GM18909 (cell line): ENCODE measurements around the gene CSNK1A1.
"Not testable (repeated sequence)": the region's sequence is repeated elsewhere in the genome, so short reads cannot be mapped to it uniquely, and the experiment has no call there.

Source experiments
- ATAC-seq: cut with Tn5 transposase; IDR thresholded peaks from one replicate; pipeline ENCODE4 v1.9.1; 2021; ENCODE audit warnings: mild to moderate bottlenecking; ENCODE audit not compliant: unreplicated experiment, poor library complexity

CSNK1A1 gene

DNA sequence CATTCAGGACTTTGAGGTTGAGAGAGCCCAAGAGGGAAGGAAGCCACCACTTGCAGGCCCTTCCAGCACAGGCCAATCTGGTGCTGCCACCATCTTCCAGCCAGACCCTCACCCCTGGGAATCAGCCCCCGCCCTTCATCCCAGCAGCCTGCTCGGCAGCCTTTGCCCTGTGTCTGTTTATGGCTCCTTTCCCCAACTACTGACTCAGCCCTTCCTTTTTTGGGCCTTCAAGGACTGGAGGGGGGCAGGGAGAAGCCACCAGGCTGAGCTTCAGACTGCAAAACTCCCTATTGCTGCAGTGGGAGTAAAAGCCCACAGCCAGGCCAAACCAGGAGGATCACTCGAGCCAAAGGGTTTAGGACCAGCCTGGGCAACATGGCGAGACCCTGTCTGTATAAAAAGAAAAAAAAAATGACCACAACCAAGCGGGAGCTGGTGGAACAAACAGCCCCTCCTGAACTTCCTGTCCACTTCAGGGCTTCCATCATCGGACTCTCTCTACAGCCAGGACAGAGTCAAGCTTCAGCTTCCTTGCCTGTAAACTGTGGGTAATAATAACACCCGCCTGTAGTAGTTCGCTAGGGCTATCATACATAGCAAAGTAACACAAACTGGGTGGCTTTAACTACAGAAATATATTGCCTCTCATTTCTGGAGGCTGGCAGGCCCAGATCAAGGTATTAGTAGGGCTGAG, 86.3 kb downstream of the CSNK1A1 start:
- ATAC-seq, result no peak

DNA sequence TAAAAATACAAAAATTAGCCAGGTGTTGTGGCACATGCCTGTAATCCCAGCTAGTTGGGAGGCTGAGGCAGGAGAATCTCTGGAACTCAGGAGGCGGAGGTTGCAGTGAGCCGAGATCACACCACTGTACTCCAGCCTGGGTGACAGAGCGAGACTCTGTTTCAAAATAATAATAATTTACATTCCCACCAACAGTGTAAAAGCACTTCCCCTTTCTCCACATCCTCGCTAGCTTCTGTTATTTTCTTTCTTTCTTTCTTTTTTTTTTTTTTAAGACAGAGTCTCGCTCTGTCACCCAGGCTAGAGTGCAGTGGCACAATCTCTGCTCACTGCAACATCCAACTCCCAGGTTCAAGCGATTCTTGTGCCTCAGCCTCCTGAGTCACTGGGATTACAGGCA, 89.3 kb downstream of the CSNK1A1 start:
- ATAC-seq, result not testable (repeated sequence)

DNA sequence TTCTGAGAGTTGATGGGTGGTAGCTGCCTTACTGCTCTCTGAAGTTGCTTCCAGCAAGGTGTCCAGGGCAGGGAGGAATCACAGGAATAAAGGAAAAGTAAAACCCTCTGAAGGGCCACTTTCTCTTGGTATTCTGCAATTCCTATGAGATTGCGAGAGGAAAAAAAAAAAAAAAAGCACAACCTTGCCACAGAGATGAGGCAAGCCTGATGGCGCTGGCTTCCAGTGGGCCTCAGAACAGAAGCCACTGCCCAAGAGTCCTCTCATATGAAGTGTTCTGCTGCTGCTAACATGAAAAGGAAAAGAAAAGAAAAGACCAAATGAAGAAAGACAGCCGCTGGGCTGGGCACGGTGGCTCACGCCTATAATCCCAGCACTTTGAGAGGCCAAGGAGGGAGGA, 91.3 kb downstream of the CSNK1A1 start:
- no peak for ATAC-seq

DNA sequence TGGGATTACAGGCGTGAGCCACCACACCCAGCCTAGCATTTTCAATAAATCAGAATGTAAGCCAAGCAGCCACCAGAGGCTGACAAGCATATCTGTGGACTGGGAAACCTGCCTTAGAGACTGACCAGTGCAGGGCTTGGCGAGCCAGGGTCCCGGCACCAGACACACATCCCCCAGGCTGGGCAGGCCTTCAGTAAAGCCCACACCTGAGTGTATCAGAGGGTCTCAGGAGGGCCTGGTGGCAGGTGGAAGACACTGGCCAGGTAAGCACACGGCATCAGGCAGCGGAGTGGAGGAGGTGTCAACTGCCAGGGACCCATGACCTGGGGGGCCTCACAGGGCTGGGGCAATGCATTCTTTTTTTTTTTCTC, 93.9 kb downstream of the CSNK1A1 start:
- ATAC-seq, result no peak

DNA sequence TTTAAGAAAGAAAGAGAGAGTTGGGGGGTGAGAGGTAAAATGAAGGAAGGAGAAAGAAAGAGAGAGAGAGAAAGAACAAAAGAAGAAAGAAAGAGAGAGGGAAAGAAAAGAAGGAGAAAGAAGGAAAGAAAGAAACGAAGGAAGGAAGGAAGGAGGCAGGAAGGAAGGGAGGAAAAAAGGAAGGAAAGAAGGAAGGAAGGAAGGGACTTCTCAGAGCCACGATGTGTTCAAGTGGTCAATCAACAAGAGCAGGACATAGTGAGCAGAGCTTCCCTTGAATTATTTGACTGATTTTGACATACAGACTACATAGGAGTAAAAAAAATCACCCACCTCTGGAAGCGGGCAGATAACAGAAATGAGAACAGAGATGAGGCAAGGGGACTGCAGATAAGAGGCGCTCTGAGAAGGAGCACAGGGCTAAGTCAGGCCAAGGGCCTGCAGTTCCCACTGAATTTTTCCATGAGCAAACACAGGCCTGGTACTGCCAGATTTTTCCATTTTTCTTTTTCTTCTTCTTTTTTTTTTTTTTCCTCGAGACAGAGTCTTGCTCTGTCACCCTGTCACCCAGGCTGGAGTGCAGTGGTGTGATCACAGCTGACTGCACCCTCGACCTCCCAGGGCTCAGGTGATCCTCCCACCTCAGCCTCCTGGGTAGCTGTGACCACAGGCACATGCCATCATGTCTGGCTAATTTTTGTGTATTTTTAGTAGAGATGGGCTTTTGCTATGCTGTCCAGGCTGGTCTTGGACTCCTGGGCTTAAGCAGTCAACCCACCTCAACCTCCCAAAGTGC, 94.4 kb downstream of the CSNK1A1 start:
- ATAC-seq, result no peak

DNA sequence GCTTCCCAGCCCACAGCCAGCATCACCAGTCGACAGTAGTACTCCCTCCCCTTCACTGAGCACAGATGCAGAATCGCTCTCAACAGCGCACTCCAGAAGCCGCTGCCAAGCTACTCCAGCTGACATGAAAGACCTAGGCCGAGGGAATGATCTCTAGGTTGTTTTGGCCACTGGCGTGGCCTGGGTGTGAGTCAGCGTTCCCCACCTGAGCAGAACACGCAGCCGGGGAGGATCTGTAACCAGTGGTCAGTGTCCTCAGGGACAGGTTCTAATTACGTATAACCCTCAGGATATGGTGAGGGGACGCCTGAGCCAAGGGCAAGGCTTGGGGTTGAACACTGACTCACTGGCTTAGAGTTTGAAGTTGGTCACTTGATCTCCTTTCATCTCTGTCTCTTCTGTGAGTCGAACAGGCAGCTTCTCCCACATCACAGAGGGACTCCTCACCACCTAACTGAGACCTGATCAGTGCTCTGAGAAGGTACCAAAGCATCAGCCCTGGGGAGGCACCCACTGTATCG, 95.3 kb downstream of the CSNK1A1 start:
- ATAC-seq, result no peak

DNA sequence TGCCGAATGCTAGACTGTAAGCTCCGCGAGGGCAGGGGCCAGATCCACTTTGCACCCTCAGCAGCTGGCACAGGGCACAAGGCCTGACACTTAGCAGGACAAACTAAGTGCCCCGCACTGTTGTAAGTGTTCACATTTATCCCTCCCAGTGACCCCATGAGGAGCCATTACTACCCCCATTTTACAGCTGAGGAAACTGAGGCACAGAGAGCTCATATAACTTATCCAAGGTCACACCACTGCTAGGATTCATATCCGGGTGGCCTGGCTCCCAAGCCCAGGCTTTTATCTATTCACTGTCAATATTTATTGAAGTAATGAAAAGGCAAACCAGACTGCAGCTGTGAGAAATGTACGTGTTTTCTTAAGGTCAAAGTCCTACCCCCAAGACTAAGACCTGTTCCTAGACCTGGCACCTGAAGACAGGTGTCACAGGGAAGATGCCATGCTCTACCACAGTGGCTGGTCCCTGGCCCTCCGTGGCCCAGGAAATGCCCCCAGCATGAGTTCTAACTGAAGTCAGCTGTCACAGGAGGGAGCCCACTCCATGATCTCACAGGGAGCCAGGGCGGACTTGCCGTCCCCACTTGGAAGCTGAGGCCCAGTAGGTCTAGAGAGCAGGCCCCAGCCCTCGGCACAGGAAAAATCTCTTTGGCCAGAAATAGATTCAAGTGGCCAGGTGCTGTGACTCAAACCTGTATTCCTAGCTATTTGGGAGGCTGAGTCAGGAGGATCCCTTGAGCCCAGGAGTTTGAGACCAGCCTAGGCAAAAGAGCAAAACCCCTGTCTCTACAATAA, 97.4 kb downstream of the CSNK1A1 start:
- ATAC-seq, result no peak

DNA sequence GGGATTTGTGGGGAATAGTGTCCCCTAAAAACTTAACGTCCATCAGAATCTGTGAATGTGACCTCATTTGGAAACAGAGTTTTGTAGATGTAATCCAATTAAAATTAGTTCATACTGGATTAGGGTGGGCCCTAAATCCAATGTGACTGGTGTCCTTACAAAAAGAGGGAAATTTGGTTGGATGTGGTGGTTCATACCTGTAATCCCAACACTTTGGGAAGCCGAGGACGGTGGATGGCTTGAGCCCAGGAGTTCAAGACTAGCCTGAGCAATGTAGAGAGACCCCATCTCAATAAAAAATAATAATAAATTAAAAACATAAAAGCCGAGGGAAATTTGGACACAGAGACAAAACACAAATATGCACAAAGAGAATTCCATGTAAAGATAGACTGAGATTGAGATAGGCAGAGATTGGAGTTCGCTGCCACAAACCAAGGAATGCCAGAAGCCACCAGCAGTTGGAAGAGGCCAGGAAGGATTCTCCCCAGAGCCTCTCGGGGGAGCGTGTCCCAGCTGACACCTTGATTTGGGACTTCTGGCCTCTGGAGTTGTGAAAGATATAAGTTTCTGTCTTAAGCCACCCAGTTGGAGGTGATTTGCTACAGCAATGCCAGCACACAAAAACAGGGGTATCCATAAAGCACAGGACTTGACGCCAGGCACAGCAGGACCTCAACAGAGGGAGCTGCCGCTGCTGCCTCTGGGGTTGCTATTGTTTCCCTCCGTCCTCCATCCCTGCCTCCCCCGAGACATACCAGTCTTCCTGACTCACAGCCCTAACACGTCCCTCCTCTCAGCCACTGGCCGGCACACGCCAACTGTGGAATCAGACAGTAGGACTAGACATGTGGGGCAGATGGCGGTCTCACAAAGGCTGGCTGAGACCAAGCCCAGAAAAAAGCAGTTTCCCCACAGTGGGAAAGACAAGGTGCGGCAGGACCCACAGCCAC, 98.3 kb downstream of the CSNK1A1 start:
- no peak for ATAC-seq

DNA sequence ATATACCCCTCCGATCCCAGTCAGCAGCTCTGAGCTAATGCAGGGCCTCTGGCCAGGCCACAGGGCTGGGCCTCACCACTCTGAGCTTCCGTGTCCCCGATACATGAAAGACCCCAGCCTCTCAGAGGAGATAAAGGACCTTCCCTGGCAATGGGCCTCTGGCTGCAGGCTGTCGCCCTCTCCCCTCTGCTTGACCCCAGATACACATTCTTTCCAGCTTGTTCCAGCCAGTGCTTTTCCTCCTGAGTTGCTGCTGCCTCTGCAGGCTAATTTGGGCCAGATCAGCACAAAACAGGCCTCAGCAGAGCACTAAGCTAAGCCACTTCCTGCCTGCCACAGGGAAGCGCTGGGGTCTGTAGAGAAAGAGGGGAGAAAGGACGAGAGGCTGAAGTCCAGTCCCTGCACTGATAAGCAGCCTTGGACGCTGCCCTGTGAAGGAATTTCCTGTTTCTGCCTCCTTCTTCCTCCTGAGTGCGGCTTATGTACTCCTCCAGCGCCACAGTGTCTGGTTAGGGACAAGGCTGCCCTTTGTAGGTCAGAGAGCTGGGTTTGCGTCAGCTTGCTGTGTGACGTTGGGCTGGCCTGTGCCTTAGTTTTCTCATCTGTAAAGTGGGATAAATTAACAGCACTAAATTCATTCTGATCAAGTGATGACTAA, 99.1 kb downstream of the CSNK1A1 start:
- ATAC-seq, result no peak

DNA sequence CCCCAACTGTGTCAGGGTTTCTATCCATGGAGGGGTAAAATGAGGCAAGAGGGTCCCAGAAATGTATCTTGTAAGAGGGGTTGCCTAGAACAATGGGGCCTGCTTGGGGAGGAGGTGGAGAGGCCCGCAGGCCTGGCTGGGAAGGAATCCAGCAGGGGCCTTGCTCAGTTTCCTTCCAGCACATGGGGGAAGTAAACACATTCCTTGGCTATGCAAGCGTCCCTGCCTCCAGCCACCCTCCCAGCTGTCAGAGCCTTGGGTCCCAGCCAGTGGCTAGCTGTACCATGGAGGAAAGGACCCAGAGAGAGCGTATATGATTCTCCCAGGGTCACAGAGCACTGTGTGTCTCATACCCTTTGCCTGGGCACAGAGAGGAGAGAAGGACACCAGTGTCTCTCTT, 101.0 kb downstream of the CSNK1A1 start:
- ATAC-seq, result no peak

DNA sequence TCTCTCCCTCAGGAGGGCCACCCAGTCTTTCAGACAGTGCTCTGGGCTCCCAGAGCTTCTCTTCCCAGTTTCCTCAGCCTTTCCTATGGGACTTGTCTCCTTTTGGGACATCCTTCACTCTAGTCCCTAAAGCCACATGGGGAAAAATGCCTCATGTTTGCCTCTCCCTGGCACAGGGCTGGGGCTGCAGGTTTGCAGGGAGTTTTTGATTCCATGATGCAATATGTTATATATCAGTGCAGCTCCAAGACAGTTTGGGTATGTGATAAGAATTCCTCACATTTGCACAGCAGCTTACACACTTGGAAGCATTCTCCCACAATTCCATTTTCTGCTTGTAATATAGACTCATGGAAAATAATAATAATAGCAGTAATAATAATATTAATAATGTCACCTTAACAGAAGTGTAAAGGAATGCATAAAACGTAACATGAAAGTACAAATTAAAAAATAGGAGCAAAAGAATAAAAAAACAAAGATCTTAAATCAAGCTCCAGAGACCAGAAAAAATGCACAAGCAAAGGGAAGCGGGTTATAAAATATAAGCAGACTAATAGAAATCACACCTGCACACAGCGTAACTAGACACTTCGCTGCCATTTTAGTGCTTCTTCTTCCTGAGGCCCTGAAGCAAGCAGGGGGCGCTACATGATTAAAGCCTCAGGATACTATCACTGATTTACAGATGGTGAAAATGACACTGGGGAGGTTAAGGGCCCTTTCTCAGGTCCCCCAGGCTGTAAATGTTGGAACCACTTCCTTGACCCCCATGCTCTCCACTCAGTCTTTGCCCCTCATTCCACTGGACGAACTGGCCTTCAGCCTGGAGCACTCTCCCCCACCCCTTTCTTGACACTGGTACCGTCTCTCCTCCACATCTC, 102.2 kb downstream of the CSNK1A1 start:
- ATAC-seq, result no peak

DNA sequence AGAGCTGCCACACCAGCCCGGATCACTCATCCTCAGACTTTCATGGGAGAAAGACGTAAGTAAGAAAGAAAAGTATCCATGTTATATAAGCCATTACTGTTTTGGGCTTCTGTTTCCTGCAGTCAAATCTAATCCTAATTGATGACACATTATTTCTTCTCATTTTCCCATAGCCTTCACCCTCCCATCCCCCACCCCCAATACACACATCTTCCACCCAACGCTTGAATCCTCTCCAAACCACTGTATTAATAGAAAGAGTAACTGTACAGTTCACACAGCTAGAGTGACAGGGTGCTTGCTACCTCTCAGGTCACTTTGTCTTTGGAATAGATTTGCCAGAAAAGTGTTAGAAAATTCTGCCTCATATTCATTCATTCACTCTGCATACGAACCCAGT, 102.8 kb downstream of the CSNK1A1 start:
- no peak for ATAC-seq

DNA sequence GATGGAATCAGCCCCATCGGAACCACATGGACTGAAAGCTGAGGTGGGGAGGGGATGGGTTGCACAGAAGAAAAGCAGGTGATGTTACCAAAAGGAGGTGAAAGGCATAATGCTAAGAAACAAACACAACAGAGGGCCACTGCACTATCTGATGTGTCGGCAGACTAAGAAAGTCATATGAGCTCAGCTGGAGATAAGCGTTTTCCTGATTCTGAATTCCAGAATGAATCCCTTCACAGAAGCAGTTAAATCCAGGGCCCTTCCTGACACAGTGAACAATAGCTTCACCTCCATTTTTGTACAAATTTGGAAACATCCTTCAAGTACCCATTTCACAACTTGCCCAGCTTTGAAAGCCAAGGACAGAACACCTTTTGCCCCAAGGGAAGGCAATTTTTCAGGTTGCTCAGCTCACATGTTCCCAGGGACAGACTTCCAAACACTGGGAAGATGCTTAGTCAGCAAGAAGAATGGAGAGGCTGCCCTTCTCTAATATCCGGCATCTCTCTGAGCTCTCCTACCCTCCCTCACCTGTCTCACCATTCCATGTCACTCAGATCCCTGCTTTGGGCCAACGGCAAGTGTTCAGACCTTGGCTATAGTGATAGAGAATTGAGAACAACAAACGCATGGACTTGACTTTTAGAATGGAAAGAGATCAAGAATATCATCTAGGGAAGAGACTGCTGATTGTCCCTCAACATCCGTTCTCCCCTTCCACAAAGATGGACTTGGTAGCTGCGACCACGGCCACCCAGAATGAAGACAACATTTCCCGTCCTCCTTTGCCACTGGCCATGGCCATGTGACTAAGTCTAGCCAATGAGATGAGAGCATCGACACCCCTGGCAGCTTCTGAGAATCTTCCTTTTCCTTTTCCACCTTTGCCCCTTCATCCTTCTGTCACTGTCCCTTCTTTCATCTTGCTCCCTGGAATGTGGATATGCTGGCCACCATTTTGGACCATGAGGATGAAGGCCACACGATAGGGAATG, 103.6 kb downstream of the CSNK1A1 start:
- ATAC-seq, result no peak

DNA sequence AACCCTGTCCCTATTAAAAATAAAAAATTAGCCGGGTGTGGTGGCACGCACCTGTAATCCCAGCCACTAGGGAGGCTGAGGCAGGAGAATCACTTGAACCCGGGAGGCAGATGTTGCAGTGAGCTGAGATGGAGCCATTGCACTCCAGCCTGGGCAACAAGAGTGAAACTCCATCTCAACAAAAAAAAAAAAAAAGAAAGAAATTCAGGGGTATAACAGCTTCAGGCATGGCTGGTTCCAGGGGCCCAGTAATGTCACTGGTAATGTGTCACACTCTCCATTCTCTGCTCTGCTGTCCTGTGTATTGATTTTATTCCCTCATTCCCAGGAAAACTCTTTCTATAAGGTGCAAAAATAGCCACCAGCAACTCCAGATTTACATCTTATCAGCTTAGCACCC, 104.4 kb downstream of the CSNK1A1 start:
- ATAC-seq, result not testable (repeated sequence)

DNA sequence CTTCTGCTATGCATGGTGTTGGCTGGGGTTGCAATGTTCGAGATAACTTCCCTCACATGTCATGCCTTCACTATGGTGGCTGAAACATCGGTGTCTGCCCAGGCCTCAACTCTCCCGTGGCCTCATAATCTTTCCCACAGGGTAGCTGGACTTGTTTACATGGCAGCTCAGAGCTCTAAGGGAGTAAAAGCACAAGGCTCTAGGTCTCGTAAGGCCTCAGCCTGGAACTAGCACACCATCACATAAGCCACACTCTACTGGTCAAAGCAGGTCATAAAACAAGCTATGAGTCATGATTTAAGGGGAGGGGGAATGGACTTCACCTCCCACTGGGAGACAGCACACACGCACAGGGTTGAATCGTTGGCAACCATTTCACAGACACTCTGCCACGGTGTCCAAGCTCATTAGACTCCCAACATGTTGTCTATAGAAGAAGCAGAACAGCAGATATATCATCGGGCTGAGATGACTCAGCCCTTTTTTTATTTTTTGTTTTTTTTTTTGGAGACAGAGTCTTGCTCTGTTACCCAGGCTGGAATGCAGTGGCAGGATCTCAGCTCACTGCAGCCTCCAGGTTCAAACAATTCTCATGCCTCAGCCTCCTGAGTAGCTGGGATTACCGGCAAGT, 105.4 kb downstream of the CSNK1A1 start:
- no peak for ATAC-seq

DNA sequence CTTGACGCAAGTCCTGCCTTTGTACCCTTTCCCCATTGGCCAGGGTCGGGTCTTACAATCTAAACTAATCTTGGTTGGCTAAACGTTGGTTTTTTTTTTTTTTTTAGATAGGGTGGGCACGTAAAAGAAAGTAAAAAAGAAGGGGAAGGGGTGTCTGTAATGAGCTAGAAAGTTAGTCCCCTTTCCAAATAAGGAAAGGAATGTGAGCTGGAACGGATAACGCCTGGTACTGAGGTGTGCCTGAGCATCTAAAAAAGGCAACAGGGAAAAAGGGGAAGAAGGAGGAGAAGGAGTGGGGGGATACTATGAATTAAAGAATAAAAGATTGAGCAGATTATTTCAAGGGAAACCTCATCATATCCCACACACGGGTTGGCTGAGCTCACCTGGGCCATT, 105.9 kb downstream of the CSNK1A1 start:
- ATAC-seq, result no peak

DNA sequence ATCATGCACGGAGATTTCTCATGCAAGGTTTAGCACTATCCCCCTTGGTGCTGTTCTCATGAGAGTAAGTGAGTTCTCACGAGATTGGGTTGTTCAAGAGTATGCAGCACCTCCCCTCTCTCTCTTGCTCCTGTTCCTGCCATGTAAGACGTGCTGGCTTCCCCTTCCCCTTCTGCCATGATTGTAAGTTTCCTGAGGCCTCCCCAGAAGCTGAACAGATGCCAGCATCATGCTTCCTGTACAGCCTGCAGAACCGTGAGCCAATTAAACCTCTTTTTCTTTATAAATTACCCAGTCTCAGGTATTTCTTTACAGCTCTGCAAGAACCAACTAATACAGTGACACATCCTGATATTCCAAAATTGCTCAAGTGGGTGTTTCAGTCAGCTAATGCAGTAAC, 106.8 kb downstream of the CSNK1A1 start:
- not testable (repeated sequence) for ATAC-seq
